Measurements from ENCODE around the gene NUAK1. TPM values are rescaled to one million over a fixed set of nuclear protein-coding genes. Genes with fewer than 3 reads are reported as not detected.

NUAK1 gene
- total RNA-seq, 4 donors from 2014 or later, result 0.75 to 14.7 (median 3.5) TPM

- H3K4me3 ChIP-seq, result no peak overlapping the region
- H3K36me3 ChIP-seq, result no peaks in the 10 kb centered on the region
- 80 to 90% methylated on average over 2 to 5 of the region's 5 CpGs for WGBS, 2 donors (ENCODE audit: low coverage in 1 of 2)
- H3K27me3 ChIP-seq, result no peaks in the 10 kb centered on the region
- in situ Hi-C loops (cut with MboI; ENCODE audit: low pct_ligation_motif_present in 1 of 4, low pct_unique_long_range_greater_than_20kb in 1 of 4, low sequenced_read_pairs in 3 of 4) (no loop called here), intact Hi-C loops (cut with DNase I; ENCODE audit: low total_unique reads) (no loop called here)
- no peaks in the 10 kb centered on the region for H3K9me3 ChIP-seq
- H3K4me1 ChIP-seq, result no peaks in the 10 kb centered on the region
- TF ChIP-seq POLR2AphosphoS5 (IDR thresholded peaks at IDR 0.05) (no peak), EP300 (IDR thresholded peaks at IDR 0.05; ENCODE audit: low read depth) (no peak), CTCF (IDR thresholded peaks at IDR 0.05) (no peak), POLR2A (IDR thresholded peaks at IDR 0.05) (no peak)
- H3K27ac ChIP-seq, result no peak overlapping the region
- DNase-seq, result no peak
These were observed 111.5 kb downstream of the NUAK1 start for GRCh38 chr12:106027286-106027685.

- H3K27me3 ChIP-seq, result no peaks in the 10 kb centered on the region
- H3K4me1 ChIP-seq, result no peaks in the 10 kb centered on the region
- H3K9me3 ChIP-seq, result no peaks in the 10 kb centered on the region
- no peak overlapping the region for H3K4me3 ChIP-seq
- WGBS, 2 donors (ENCODE audit: low coverage in 1 of 2), result 61 to 80% methylated on average over 1 to 2 of the region's 2 CpGs
- in situ Hi-C loops (cut with MboI; ENCODE audit: low pct_ligation_motif_present in 1 of 4, low pct_unique_long_range_greater_than_20kb in 1 of 4, low sequenced_read_pairs in 3 of 4) (no loop called here), intact Hi-C loops (cut with DNase I; ENCODE audit: low total_unique reads) (no loop called here)
- H3K36me3 ChIP-seq, result no peaks in the 10 kb centered on the region
- TF ChIP-seq CTCF (IDR thresholded peaks at IDR 0.05), result no peak
- TF ChIP-seq EP300 (IDR thresholded peaks at IDR 0.05; ENCODE audit: low read depth), result no peak
- TF ChIP-seq POLR2AphosphoS5 (IDR thresholded peaks at IDR 0.05), result no peak
- TF ChIP-seq POLR2A (IDR thresholded peaks at IDR 0.05), result no peak
- no peak for DNase-seq
- H3K27ac ChIP-seq, result no peak overlapping the region
These were observed 113.6 kb downstream of the NUAK1 start for GRCh38 chr12:106025129-106025528.

GRCh38 chr12:106023039-106023438, 115.7 kb downstream of the NUAK1 start:
- WGBS, 2 donors (ENCODE audit: low coverage in 1 of 2), result 67 to 75% methylated on average over 2 of the region's 2 CpGs
- no peaks in the 10 kb centered on the region for H3K9me3 ChIP-seq
- no peak overlapping the region for H3K27ac ChIP-seq
- in situ Hi-C loops (cut with MboI; ENCODE audit: low pct_ligation_motif_present in 1 of 4, low pct_unique_long_range_greater_than_20kb in 1 of 4, low sequenced_read_pairs in 3 of 4) (no loop called here), intact Hi-C loops (cut with DNase I; ENCODE audit: low total_unique reads) (no loop called here)
- DNase-seq, result no peak
- TF ChIP-seq EP300 (IDR thresholded peaks at IDR 0.05; ENCODE audit: low read depth) (no peak), CTCF (IDR thresholded peaks at IDR 0.05) (no peak), POLR2A (IDR thresholded peaks at IDR 0.05) (no peak), POLR2AphosphoS5 (IDR thresholded peaks at IDR 0.05) (no peak)
- no peaks in the 10 kb centered on the region for H3K4me1 ChIP-seq
- H3K27me3 ChIP-seq, result no peaks in the 10 kb centered on the region
- no peak overlapping the region for H3K4me3 ChIP-seq
- no peaks in the 10 kb centered on the region for H3K36me3 ChIP-seq

- H3K4me1 ChIP-seq, result no peaks in the 10 kb centered on the region
- intact Hi-C loops (cut with DNase I; ENCODE audit: low total_unique reads), result no loop called here
- TF ChIP-seq POLR2AphosphoS5 (IDR thresholded peaks at IDR 0.05) (no peak), EP300 (IDR thresholded peaks at IDR 0.05; ENCODE audit: low read depth) (no peak), POLR2A (IDR thresholded peaks at IDR 0.05) (no peak), CTCF (IDR thresholded peaks at IDR 0.05) (no peak)
- H3K9me3 ChIP-seq, result no peaks in the 10 kb centered on the region
- H3K36me3 ChIP-seq, result no peaks in the 10 kb centered on the region
- in situ Hi-C loops (cut with MboI; ENCODE audit: low pct_ligation_motif_present in 1 of 4, low pct_unique_long_range_greater_than_20kb in 1 of 4, low sequenced_read_pairs in 3 of 4), result no loop called here
- no peak overlapping the region for H3K4me3 ChIP-seq
- H3K27ac ChIP-seq, result no peak overlapping the region
- no peak for DNase-seq
- WGBS, 2 donors (ENCODE audit: low coverage in 1 of 2), result 48 to 56% methylated on average over 5 of the region's 5 CpGs
- H3K27me3 ChIP-seq, result no peaks in the 10 kb centered on the region
These were observed 116.2 kb downstream of the NUAK1 start for GRCh38 chr12:106022568-106023012.
